ENCODE results near the gene EFL1.
"Not testable (repeated sequence)": the region's sequence is repeated elsewhere in the genome, so short reads cannot be mapped to it uniquely, and the experiment has no call there.

Gene EFL1

GRCh38 chr15:82262422-82263026 lies at the start of gene EFL1, which contains the start of gene SAXO2:
TSS of gene EFL1 (minus strand) at chr15:82262734. CDS start at chr15:82261778, 956 bp downstream.
TSS of gene SAXO2 (plus strand) at chr15:82262818. CDS start at chr15:82262880, 62 bp downstream.
- peak; percentile 84 for DNase-seq

GRCh38 chr15:82311321-82311720 lies 48.8 kb upstream of the EFL1 start:
- not testable (repeated sequence) for DNase-seq

DNA sequence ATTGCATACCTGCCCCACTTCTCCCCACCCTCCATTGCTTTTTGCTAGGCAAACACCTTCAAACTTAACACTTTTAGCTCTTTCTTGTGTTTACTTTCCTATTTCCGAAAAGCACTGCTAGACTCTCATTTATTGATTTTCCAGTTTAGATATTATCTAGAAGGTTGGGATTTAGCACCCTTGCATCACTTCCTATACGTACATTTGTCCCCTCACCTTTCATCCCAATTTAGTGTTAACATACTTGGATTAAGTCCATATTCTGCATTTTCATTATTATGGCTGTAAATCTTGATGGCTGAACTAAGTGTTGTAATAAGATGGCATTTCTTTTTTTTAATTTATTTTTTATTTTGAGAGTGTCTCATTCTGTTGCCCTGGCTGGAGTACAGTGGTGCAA lies 47.3 kb upstream of the EFL1 start:
- DNase-seq: no peak

DNA sequence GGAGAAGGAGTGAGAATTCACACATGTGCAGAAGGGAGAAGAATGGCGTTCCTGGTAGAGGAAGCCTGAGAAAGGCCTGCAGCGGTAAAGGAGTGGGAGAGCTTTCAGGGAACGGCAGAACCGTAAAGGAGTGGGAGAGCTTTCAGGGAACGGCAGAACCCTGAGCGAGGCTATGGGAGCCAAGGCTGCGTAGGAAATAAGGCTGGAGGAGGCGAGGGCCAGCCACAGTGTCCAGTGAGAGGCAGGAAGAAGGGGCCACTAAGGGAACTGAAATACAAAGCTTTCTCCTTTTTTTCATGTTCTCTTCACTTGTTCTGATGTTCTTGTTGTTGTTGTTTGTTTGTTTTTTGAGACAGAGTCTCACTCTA lies 45.2 kb upstream of the EFL1 start:
- no peak for DNase-seq

- DNase-seq: no peak
Observed at GRCh38 chr15:82306791-82307713, 44.5 kb upstream of the EFL1 start.

DNA sequence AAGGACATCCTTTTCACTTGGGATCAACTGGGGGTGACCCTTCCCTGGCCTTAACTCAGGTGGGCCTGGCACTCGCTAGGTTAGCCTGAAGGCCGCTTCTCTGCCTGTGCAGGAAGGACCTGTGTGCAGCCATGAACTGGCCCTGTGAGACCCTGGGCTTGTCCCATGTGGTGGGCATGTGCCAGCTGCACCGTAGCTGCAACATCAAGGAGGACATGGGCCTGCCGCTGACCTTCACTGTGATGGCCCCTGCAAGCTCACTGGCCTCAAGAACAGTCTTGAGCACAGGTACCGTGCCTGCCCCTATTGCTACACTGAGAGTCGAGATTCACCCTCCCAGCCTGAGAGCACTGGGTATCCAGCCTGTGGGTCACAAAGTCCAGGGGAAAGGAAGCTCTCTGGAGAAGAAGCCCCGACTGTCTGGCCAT lies 43.1 kb upstream of the EFL1 start:
- no peak for DNase-seq

GRCh38 chr15:82304778-82305090 lies 42.2 kb upstream of the EFL1 start:
- DNase-seq: no peak

- no peak for DNase-seq
Observed at GRCh38 chr15:82303956-82304777, 41.6 kb upstream of the EFL1 start.

GRCh38 chr15:82301296-82302016 lies 38.9 kb upstream of the EFL1 start:
- DNase-seq: no peak

DNA sequence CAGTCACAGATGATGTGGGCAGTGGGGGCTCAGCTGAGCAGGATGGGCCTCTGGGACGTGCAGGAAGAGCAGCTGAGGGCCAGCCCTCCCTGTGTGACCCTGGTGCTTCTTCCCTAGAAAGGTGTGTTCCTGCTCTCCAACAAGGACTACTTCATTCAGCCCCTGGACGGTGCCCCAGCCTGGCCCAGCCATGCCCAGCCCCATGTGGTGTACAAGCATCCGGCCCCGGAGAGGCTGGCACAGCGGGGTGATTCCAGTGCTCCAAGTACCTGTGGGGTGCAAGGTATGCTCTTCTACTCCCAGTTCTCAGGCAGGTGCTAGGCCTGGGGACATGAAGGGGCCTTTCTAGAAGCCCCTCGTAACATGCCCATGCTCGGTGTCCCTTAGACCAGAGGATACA lies 38.3 kb upstream of the EFL1 start:
- no peak for DNase-seq

GRCh38 chr15:82300326-82300725 lies 37.8 kb upstream of the EFL1 start:
- DNase-seq: not testable (repeated sequence)

- not testable (repeated sequence) for DNase-seq
Observed at GRCh38 chr15:82299511-82299914, 37.0 kb upstream of the EFL1 start.

- DNase-seq: no peak
Observed at GRCh38 chr15:82298520-82298919, 36.0 kb upstream of the EFL1 start.

GRCh38 chr15:82298032-82298431 lies 35.5 kb upstream of the EFL1 start:
- no peak for DNase-seq

DNA sequence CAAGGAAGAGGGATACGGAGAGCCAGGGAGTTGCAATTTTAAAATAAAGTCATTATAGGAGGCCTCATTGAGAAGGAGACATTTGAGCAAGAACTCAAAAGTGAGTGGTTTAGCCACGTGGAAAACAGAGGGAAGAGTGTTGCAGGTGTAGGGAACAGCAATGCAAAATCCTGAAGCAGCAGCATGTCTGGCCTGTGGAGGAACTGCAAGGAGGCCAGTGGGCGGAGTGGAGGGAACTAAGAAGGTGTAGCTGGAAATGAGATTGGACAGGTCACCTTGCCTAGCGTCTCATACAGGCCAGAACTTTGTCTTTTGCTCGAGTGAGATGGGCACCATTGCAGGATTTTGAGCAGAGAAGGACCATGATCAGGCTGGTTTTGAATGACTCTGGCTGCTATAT lies 35.0 kb upstream of the EFL1 start:
- no peak for DNase-seq

DNA sequence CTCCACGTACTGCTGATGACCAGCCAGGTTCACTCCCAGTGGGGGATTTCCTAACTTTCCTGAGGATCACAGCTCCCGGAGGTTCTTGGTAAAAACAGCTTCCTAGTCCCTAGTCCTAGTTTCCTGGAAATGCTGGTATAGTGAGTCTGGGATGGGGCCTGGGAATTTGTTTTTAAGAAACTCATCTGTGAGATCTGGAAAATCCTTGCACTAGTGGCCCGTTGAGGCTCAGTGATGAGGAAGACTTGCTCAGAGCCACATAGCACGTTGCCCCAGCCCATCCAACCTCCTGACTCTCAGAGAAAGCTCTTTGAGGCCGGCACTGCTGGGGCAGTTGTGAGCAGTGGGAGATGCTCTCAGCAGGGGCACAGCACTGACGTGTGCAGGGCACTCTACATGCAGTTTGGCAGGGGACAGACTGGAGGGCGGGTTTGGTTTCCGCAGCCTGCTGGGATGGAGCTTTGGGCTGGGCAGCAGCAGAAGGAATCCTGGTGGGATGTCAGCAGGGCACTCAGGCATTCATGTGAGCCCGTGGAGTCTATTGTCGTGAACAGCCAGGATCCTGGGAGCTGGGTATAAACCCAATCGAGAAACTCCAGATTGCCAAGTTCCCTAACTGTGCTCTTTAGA lies 31.6 kb upstream of the EFL1 start:
- DNase-seq: peak; percentile 28

DNA sequence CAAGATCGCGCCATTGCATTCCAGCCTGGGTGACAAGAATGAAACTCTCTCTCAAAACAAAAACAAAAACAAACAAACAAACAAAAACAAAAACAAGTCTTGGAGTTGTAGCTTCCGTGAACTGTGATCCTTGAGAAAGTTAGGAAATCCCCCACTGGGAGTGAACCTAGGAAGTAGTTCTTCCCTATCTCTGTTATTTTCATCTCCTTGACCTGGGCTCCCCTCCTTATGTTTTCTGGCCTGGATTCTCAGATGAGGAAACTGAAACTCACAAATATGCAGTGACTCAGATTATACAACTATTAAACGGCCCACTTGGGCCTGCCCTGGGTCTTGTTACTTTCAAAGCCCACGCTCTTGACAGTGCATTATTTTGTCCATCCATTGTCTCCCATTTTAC lies 29.7 kb upstream of the EFL1 start:
- DNase-seq: no peak

DNA sequence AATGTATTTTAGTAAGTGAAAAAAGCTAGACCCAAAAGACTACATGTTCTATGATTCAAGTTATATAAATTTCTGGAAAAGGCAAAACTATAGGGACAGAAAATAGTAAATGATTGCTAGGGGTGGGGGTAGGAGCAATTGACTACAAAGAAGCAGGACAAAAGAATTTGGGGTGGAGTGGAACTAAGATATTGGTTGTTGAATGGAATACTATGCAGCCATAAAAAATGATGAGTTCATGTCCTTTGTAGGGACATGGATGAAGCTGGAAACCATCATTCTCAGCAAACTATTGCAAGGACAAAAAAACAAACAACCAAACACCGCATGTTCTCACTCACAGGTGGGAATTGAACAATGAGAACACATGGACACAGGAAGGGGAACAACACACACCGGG lies 25.7 kb upstream of the EFL1 start:
- DNase-seq: not testable (repeated sequence)

GRCh38 chr15:82286475-82286874 lies 23.9 kb upstream of the EFL1 start:
- not testable (repeated sequence) for DNase-seq

DNA sequence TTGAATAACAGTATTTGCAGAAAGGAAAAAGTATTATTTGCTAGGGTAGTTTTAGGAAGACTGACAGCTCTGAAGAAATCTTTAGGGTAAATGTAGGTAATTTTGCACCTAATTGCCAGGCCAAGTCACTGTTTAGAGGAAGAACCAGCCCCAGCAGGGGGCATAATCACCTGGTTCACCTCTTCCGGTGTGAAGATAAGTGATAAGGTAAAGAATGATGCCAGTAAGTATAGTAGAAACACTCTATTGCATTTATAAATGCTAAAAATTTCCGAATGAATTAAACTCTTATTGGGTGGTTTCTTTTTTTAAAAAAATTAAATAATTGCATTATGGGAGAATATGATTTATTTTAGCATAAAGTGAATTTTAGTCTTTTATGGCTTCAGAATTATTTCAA lies 21.8 kb upstream of the EFL1 start:
- DNase-seq: not testable (repeated sequence)

- not testable (repeated sequence) for DNase-seq
Observed at GRCh38 chr15:82282386-82282785, 19.9 kb upstream of the EFL1 start.

GRCh38 chr15:82281276-82281675 lies 18.7 kb upstream of the EFL1 start:
- not testable (repeated sequence) for DNase-seq
